Trophoblast cell (in vitro differentiated cells and primary cell): ENCODE data around the gene EPHX1.
"Not testable (repeated sequence)": the region's sequence is repeated elsewhere in the genome, so short reads cannot be mapped to it uniquely, and the experiment has no call there.

Experiments
- DNase-seq, 2 donors: peaks; one replicate each; pipeline ENCODE4 v3.0.0-alpha.2; 2016
- H2AFZ ChIP-seq: 2 replicates; pipeline ENCODE4 v1.6.1; 2013; ENCODE audit warnings: low read length, moderate library complexity, mild to moderate bottlenecking; ENCODE audit not compliant: insufficient read depth, poor library complexity
- H2AK5ac ChIP-seq: 2 replicates; pipeline ENCODE4 v1.6.1; 2013; ENCODE audit warnings: mild to moderate bottlenecking, low read length
- H2BK120ac ChIP-seq: 2 replicates; pipeline ENCODE4 v1.6.1; 2013; ENCODE audit warnings: low read length, mild to moderate bottlenecking, moderate library complexity; ENCODE audit not compliant: insufficient read depth, poor library complexity
- H2BK12ac ChIP-seq: 2 replicates; pipeline ENCODE4 v1.6.1; 2013; ENCODE audit warnings: mild to moderate bottlenecking, low read length, moderate library complexity
- H2BK5ac ChIP-seq: 2 replicates; pipeline ENCODE4 v1.6.1; 2013; ENCODE audit warnings: low read length, low read depth, moderate library complexity, mild to moderate bottlenecking; ENCODE audit not compliant: poor library complexity
- H3K14ac ChIP-seq: 2 replicates; pipeline ENCODE4 v1.6.1; 2013; ENCODE audit warnings: mild to moderate bottlenecking, low read length
- H3K18ac ChIP-seq: 2 replicates; pipeline ENCODE4 v1.6.1; 2013; ENCODE audit warnings: mild to moderate bottlenecking, low read length
- H3K23ac ChIP-seq: 2 replicates; pipeline ENCODE4 v1.6.1; 2013; ENCODE audit warnings: low read length
- H3K27ac ChIP-seq: 2 replicates; pipeline ENCODE4 v1.5.1; 2013; ENCODE audit warnings: low read depth, mild to moderate bottlenecking, inconsistent platforms, low read length, moderate library complexity
- H3K27me3 ChIP-seq: 2 replicates; pipeline ENCODE4 v1.6.1; 2013; ENCODE audit warnings: inconsistent platforms, mild to moderate bottlenecking, low read length, moderate library complexity; ENCODE audit not compliant: insufficient read depth
- H3K36me3 ChIP-seq, 2 experiments: 1 replicate in 1 of 2; 2 replicates in 1 of 2; pipeline ENCODE4 v1.6.1; 2013; ENCODE audit warnings: low read length in 2 of 2, mild to moderate bottlenecking in 2 of 2, moderate library complexity in 1 of 2; ENCODE audit not compliant: insufficient read depth in 2 of 2, control insufficient read depth in 1 of 2
- H3K4ac ChIP-seq: 2 replicates; pipeline ENCODE4 v1.6.1; 2013; ENCODE audit warnings: low read depth, mild to moderate bottlenecking, low read length, moderate library complexity
- H3K4me1 ChIP-seq, 2 experiments: 1 replicate in 1 of 2; 2 replicates in 1 of 2; pipeline ENCODE4 v1.6.1; 2013; ENCODE audit warnings: low read length in 2 of 2, mild to moderate bottlenecking in 2 of 2, moderate library complexity in 1 of 2; ENCODE audit not compliant: insufficient read depth in 2 of 2, control insufficient read depth in 1 of 2
- H3K4me2 ChIP-seq: 2 replicates; pipeline ENCODE4 v1.6.1; 2013; ENCODE audit warnings: inconsistent platforms, mild to moderate bottlenecking, low read length, moderate library complexity
- H3K4me3 ChIP-seq: 2 replicates; pipeline ENCODE4 v1.5.1; 2013; ENCODE audit warnings: mild to moderate bottlenecking, low read depth, low read length, inconsistent platforms
- H3K79me1 ChIP-seq: one replicate; pipeline ENCODE4 v1.6.1; 2013; ENCODE audit warnings: low read length
- H3K79me2 ChIP-seq: 2 replicates; pipeline ENCODE4 v1.6.1; 2013; ENCODE audit warnings: low read length, mild to moderate bottlenecking; ENCODE audit not compliant: control insufficient read depth, insufficient read depth, poor library complexity
- H3K9ac ChIP-seq: 2 replicates; pipeline ENCODE4 v1.6.1; 2013; ENCODE audit warnings: mild to moderate bottlenecking, low read length
- H3K9me3 ChIP-seq: 2 replicates; pipeline ENCODE4 v1.6.1; 2013; ENCODE audit warnings: low read depth, mild to moderate bottlenecking, control low read depth, inconsistent platforms, low read length; ENCODE audit not compliant: insufficient read depth
- H4K12ac ChIP-seq: 2 replicates; pipeline ENCODE4 v1.6.1; 2013; ENCODE audit warnings: low read depth, mild to moderate bottlenecking, low read length, moderate library complexity
- H4K8ac ChIP-seq: 2 replicates; pipeline ENCODE4 v1.6.1; 2013; ENCODE audit warnings: low read depth, mild to moderate bottlenecking, low read length, moderate library complexity
- H4K91ac ChIP-seq: one replicate; pipeline ENCODE4 v1.6.1; 2013; ENCODE audit warnings: low read depth, mild to moderate bottlenecking, low read length, moderate library complexity
- WGBS: extraction: QIAGEN DNeasy Blood & Tissue Kit; methylation state at CpG from one replicate; pipeline ENCODE4 v1.1.7; 2013; ENCODE audit warnings: missing lambda C conversion rate; ENCODE audit not compliant: insufficient read length, insufficient coverage; ENCODE audit errors: extremely low coverage; 5-methylcytosine and 5-hydroxymethylcytosine counted together

Gene EPHX1

GRCh38 chr1:225806736-225807135 lies 3.2 kb upstream of the EPHX1 start:
- not testable (repeated sequence) for H3K27ac ChIP-seq, H2BK5ac ChIP-seq, H3K27me3 ChIP-seq, H4K91ac ChIP-seq, H3K79me1 ChIP-seq, H2BK12ac ChIP-seq, H3K4ac ChIP-seq, H2AFZ ChIP-seq, H3K9me3 ChIP-seq, H2AK5ac ChIP-seq, H3K36me3 ChIP-seq, H4K12ac ChIP-seq, DNase-seq, H2BK120ac ChIP-seq, H3K14ac ChIP-seq, H3K18ac ChIP-seq, H3K23ac ChIP-seq, H3K79me2 ChIP-seq, H4K8ac ChIP-seq, H3K4me2 ChIP-seq, H3K9ac ChIP-seq, H3K4me3 ChIP-seq
- WGBS = no CpG with 5 or more reads among the region's 3 CpGs
- peaks cover 6 to 12% of the 10 kb centered on the region in 2 experiments for H3K4me1 ChIP-seq

DNA sequence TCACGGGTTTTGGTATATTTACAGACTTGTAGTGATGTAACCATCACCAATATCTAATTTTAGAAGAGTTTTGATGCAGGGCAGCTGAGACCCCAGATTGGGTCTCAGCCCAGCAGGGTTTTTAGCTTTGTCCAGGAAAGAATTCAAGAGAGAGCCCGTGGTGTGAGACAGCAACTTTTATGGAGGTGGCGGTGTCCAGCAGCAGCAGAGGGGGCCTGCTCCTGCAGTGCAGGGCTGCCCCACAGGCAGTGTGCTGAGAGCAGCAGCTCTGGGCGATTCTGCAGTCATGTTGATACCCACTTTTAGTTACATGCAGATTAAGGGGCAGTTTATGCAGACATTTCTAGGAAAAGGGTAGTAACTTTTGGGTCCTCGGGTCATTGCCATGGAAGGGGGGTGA lies 1.8 kb upstream of the EPHX1 start:
- Histone ChIP-seq H2BK12ac (no peak overlapping the region), H3K4me2 (no peak overlapping the region), H3K9ac (no peak overlapping the region), H3K27ac (no peak overlapping the region), H2BK120ac (no peak overlapping the region), H3K79me1 (peaks cover 2% of the 10 kb centered on the region), H3K27me3 (no peaks in the 10 kb centered on the region), H4K91ac (no peak overlapping the region), H3K4me1 (peaks cover 6 to 15% of the 10 kb centered on the region in 2 experiments), H3K18ac (no peak overlapping the region), H2AK5ac (no peak overlapping the region), H3K4me3 (no peak overlapping the region), H2AFZ (no peak overlapping the region), H2BK5ac (no peak overlapping the region), H3K36me3 (no peaks in the 10 kb centered on the region), H3K79me2 (peaks cover 2% of the 10 kb centered on the region), H3K14ac (no peak overlapping the region), H3K23ac (no peak overlapping the region), H3K9me3 (no peaks in the 10 kb centered on the region), H4K8ac (no peak overlapping the region), H4K12ac (no peak overlapping the region), H3K4ac (no peak overlapping the region)
- no CpG with 5 or more reads among the region's 5 CpGs for WGBS
- no peak for DNase-seq

DNA sequence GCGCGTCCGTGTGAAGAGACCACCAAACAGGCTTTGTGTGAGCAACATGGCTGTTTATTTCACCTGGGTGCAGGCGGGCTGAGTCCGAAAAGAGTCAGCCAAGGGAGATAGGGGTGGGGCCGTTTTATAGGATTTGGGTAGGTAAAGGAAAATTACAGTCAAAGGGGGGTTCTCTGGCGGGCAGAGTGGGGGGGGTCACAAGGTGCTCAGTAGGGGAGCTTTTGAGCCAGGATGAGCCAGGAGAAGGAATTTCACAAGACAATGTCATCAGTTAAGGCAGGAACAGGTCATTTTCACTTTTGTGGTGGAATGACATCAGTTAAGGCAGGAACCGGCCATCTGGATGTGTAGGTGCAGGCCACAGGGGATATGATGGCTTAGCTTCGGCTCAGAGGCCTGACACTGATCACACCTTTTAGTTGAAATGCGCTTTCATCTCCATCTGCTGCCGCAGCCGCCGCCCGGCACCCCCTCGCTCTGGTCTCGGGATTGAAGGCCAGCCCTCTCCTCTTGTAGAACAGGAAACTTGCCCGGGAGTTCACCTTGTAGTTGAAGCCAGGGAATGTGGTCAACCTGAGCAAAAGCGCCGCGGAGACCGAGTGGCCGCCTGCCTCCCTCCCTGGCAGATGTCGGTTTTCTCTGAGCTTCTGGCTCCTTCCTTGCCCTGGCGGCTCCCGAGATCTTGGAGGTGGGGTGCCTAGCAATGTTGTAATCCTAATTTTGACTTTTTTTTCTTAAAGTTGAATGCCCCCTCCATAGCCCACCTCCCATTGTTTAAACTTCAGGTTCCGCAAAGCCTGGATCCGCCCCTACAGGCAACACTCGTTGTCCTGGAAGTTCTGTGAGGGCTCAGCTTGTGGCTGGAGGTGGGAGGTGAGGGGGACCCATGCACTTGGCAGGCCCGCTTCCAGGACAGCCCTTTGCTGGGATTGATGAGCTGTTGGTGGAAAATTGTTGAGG lies 935 bp downstream of the EPHX1 start:
- peak overlapping the region; percentile 61 for H2AFZ ChIP-seq
- peak overlapping the region; percentile 66 for H3K27ac ChIP-seq
- H3K9me3 ChIP-seq, H3K79me2 ChIP-seq, H2AK5ac ChIP-seq, H3K36me3 ChIP-seq, H3K4ac ChIP-seq, H3K27me3 ChIP-seq, H3K79me1 ChIP-seq, H2BK5ac ChIP-seq, H3K23ac ChIP-seq, H2BK12ac ChIP-seq: not testable (repeated sequence)
- peak overlapping the region; percentile 89 for H3K4me2 ChIP-seq
- peak overlapping the region; percentile 10 for H4K91ac ChIP-seq
- peaks cover 6 to 21% of the 10 kb centered on the region in 2 experiments for H3K4me1 ChIP-seq
- peak; percentile 12 to 50 for DNase-seq
- peak overlapping the region; percentile 91 for H3K4me3 ChIP-seq
- peak overlapping the region; percentile 48 for H4K8ac ChIP-seq
- peak overlapping the region; percentile 89 for H3K9ac ChIP-seq
- WGBS = no CpG with 5 or more reads among the region's 29 CpGs
- H4K12ac ChIP-seq = peak overlapping the region; percentile 34
- H2BK120ac ChIP-seq = peak overlapping the region; percentile 26
- peak overlapping the region; percentile 77 for H3K14ac ChIP-seq
- peak overlapping the region; percentile 92 for H3K18ac ChIP-seq

- Histone ChIP-seq H3K79me2 (peaks cover 2% of the 10 kb centered on the region), H4K91ac (no peak overlapping the region), H3K36me3 (no peaks in the 10 kb centered on the region), H3K27ac (no peak overlapping the region), H3K4me2 (peak overlapping the region; percentile 85), H3K79me1 (peaks cover 2% of the 10 kb centered on the region), H2AK5ac (no peak overlapping the region), H3K4ac (no peak overlapping the region), H3K4me1 (peaks cover 9 to 21% of the 10 kb centered on the region in 2 experiments), H3K9ac (no peak overlapping the region), H2BK120ac (no peak overlapping the region), H2BK12ac (no peak overlapping the region), H3K14ac (no peak overlapping the region), H3K4me3 (no peak overlapping the region), H3K9me3 (no peaks in the 10 kb centered on the region), H2BK5ac (no peak overlapping the region), H4K8ac (no peak overlapping the region), H3K27me3 (no peaks in the 10 kb centered on the region), H4K12ac (no peak overlapping the region), H2AFZ (no peak overlapping the region), H3K23ac (no peak overlapping the region), H3K18ac (no peak overlapping the region)
- no peak for DNase-seq
- WGBS = no CpG with 5 or more reads among the region's 10 CpGs
These were observed 1.9 kb downstream of the EPHX1 start for GRCh38 chr1:225811622-225812487.
